Spleen (tissue), 11 donors: Measurements from ENCODE around the gene RBSN. TPM values are rescaled to one million over a fixed set of nuclear protein-coding genes. Genes with fewer than 3 reads are reported as not detected.

Experiments used
- DNase-seq: peaks from one replicate; pipeline ENCODE4 v3.0.0-alpha.2; 2020
- H3K27ac ChIP-seq, 8 donors: fragments of 200-600 bp; sonication (generic) in 7 of 8; 1 replicate in 4 of 8; 2 replicates in 4 of 8; pipeline versions ENCODE4 v1.5.0 to v1.8.0; 2016 to 2021; ENCODE audit warnings: inconsistent platforms in 4 of 8, mild to moderate bottlenecking in 4 of 8, moderate library complexity in 1 of 8
- H3K27me3 ChIP-seq, 7 donors: fragments of 200-600 bp; sonication (generic) in 6 of 7; replicated peaks in 1 of 7; 1 replicate in 4 of 7; 2 replicates in 3 of 7; pipeline versions ENCODE4 v1.5.0 to v1.8.0; 2016 to 2021; ENCODE audit warnings: inconsistent platforms in 3 of 7, mild to moderate bottlenecking in 1 of 7
- H3K36me3 ChIP-seq, 6 donors: fragments of 200-600 bp; sonication (generic) in 5 of 6; 1 replicate in 4 of 6; 2 replicates in 2 of 6; pipeline versions ENCODE4 v1.5.0 to v1.8.0; 2016 to 2021; ENCODE audit warnings: inconsistent platforms in 2 of 6
- H3K4me1 ChIP-seq, 6 donors: fragments of 200-600 bp; sonication (generic) in 5 of 6; 1 replicate in 3 of 6; 2 replicates in 3 of 6; pipeline versions ENCODE4 v1.5.0 to v1.8.0; 2016 to 2021; ENCODE audit warnings: inconsistent platforms in 3 of 6
- H3K4me3 ChIP-seq, 8 donors: fragments of 200-600 bp; sonication (generic) in 7 of 8; 1 replicate in 4 of 8; 2 replicates in 4 of 8; pipeline versions ENCODE4 v1.5.0 to v1.8.0; 2016 to 2021; ENCODE audit warnings: inconsistent platforms in 4 of 8, mild to moderate bottlenecking in 4 of 8, moderate library complexity in 2 of 8
- H3K9me3 ChIP-seq, 8 donors: fragments of 200-600 bp; sonication (generic) in 7 of 8; 1 replicate in 4 of 8; 2 replicates in 4 of 8; pipeline versions ENCODE4 v1.5.0 to v1.8.0; 2016 to 2021; ENCODE audit warnings: inconsistent platforms in 4 of 8
- CTCF ChIP-seq, 11 experiments: fragments of 200-600 bp in 7 of 11; fragments of 450-650 bp in 4 of 11; sonication (generic) in 4 of 11; IDR thresholded peaks in 8 of 11; conservative IDR thresholded peaks in 3 of 11; 1 replicate in 7 of 11; 2 replicates in 4 of 11; pipeline versions ENCODE4 v1.4.0 to v1.8.0; 2016 to 2021; ENCODE audit warnings: antibody characterized with exemption in 11 of 11, inconsistent platforms in 4 of 11, mild to moderate bottlenecking in 1 of 11
- POLR2A ChIP-seq, 3 donors: fragments of 450-650 bp; IDR thresholded peaks; one replicate each; pipeline ENCODE4 v1.5.1; 2017; ENCODE audit warnings: antibody characterized with exemption in 3 of 3, mild to moderate bottlenecking in 1 of 3
- POLR2AphosphoS5 ChIP-seq, 3 donors: sonication (generic); formaldehyde crosslinking; IDR thresholded peaks; one replicate each; pipeline ENCODE4 v1.5.1; 2017; ENCODE audit warnings: antibody characterized with exemption in 3 of 3
- WGBS, 5 donors: extraction: QIAGEN DNeasy Blood & Tissue Kit in 3 of 5; methylation state at CpG; one replicate each; pipeline versions ENCODE4 v1.1.5 to v1.1.7; 2013 to 2018; 5-methylcytosine and 5-hydroxymethylcytosine counted together
- intact Hi-C: fragments of 100-400 bp; cut with DNase I; formaldehyde crosslinking; loops from one replicate; pipeline ENCODE4 v1.15.0; 2023; ENCODE audit warnings: low total_unique reads
- polyA plus RNA-seq, 3 donors: library from polyadenylated mRNA; stranded (reverse); fragments of 200-250 nt; gene quantifications; one replicate each; pipeline ENCODE4 v1.2.1, GENCODE V29; 2013
- total RNA-seq, 7 donors: library from RNA; depleted of rRNA in 3 of 7; stranded (reverse); fragments of >200 nt in 3 of 7; fragmentation: NEBNext Ultra II Directional in 4 of 7; extraction: Animal tissue kit (Norgen Biotek cat#: 25700) in 4 of 7; gene quantifications; one replicate each; pipeline versions ENCODE4 v1.1.0 to v1.2.1, GENCODE V29; 2016 to 2021
- donor health status: healthy with polysubstance abuse.
- donor health status: DM: no; HTN: no; CAD: no; lungs with moderate emphysema.
- donor health status: DM: no; HTN: no; CAD: no.
- donor health status: Bipolar disorder and iron deficiency.
- donor health status: healthy.
- donor health status: DM: no; HTN: no; CAD: no.
- donor health status: DM: yes; HTN: yes; CAD: no.

The RBSN gene
- total and polyA plus RNA-seq, 10 donors: 4.2 to 34.5 (median 28.7) TPM

DNA sequence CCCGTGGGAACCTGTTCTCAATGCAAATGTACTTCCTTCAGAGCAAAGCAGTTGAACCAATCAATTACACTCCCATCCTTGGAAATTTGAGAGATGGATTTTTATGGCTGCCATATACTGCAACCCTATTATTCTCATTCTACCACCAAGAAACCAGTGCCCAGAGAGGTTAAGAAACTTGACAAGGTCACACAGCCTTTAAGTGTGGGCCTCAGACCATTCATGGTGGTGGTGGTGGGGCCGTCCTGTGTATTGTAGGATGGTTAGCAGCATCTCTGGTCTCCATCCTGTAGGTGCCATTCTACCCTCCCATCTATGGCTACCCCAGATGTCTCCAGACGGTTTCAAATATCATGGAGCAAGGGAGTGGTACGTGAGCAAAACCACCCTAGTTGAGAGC lies 23.4 kb upstream of the RBSN start:
- Histone ChIP-seq H3K36me3 (no peaks in the 10 kb centered on the region), H3K4me1 (peaks cover 0 to 10% (median 5%) of the 10 kb centered on the region in 6 donors), H3K27me3 (peaks cover 0 to 13% (median 0%) of the 10 kb centered on the region in 7 donors), H3K4me3 (no peak overlapping the region), H3K27ac (no peak overlapping the region), H3K9me3 (no peaks in the 10 kb centered on the region)
- no peak for DNase-seq
- 89 to 96% (median 94%) methylated on average over 4 of the region's 4 CpGs for WGBS, 5 donors
- TF ChIP-seq POLR2A (IDR thresholded peaks at IDR 0.05): no peak
- no peak for TF ChIP-seq POLR2AphosphoS5 (IDR thresholded peaks at IDR 0.05)
- no peak for TF ChIP-seq CTCF (IDR thresholded peaks at IDR 0.05 in 8 of 11, conservative IDR thresholded peaks at IDR 0.05 in 3 of 11)
- intact Hi-C loops: no loop called here

DNA sequence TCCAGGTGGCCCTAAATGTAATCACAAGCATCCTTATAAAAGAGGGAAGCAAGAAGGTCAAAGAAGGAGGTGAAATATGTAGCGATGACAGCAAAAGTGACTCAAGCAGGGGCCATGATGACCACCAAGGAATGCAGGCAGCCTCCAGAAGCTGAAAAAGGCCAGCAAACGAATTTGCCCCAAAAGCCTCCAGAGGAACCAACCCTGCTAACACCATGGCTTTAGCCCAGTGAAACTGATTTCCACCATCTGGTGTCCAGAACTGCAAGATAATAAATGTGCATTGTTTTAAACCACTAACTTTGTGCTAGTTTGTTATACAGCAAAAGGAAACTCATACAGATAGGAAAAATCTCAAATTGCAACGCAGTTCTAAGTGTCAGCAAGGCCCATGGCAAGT lies 23.0 kb upstream of the RBSN start:
- 69 to 83% (median 73%) methylated on average over 3 of the region's 3 CpGs for whole genome bisulfite sequencing, 5 donors
- no peak overlapping the region for H3K27ac ChIP-seq
- H3K4me3 ChIP-seq: no peak overlapping the region
- intact Hi-C loops: no loop called here
- DNase-seq: no peak
- H3K36me3 ChIP-seq: no peaks in the 10 kb centered on the region
- TF ChIP-seq POLR2A (IDR thresholded peaks at IDR 0.05) (no peak), POLR2AphosphoS5 (IDR thresholded peaks at IDR 0.05) (no peak), CTCF (IDR thresholded peaks at IDR 0.05 in 8 of 11, conservative IDR thresholded peaks at IDR 0.05 in 3 of 11) (no peak)
- peaks cover 0 to 13% (median 0%) of the 10 kb centered on the region in 7 donors for H3K27me3 ChIP-seq
- H3K9me3 ChIP-seq: no peaks in the 10 kb centered on the region
- H3K4me1 ChIP-seq: peaks cover 0 to 10% (median 5%) of the 10 kb centered on the region in 6 donors

DNA sequence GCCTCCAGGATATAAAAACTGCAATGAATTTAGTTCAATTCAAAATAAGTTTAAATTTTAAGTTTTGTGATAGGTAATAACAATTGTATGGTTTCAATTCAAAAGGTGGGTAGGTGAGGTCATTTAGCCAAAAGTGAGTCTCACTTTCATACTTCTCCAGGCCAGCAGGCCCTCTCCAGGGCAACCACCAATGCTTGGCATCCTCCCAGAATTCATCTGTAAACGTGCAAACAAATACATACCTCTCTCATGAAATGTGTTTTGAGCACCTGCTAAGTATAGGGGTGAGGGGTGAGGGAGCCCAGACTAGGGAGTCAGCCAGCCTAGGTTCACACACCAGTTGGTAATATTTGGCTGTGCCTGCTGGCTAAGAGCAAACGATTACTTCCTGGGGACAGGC lies 22.0 kb upstream of the RBSN start:
- intact Hi-C loops: no loop called here
- peaks cover 0 to 13% (median 0%) of the 10 kb centered on the region in 7 donors for H3K27me3 ChIP-seq
- no peak overlapping the region for H3K4me3 ChIP-seq
- H3K27ac ChIP-seq: no peak overlapping the region
- DNase-seq: no peak
- TF ChIP-seq CTCF (IDR thresholded peaks at IDR 0.05 in 8 of 11, conservative IDR thresholded peaks at IDR 0.05 in 3 of 11) (no peak), POLR2A (IDR thresholded peaks at IDR 0.05) (no peak), POLR2AphosphoS5 (IDR thresholded peaks at IDR 0.05) (no peak)
- H3K36me3 ChIP-seq: no peaks in the 10 kb centered on the region
- H3K9me3 ChIP-seq: no peaks in the 10 kb centered on the region
- peaks cover 0 to 10% (median 5%) of the 10 kb centered on the region in 6 donors for H3K4me1 ChIP-seq
- WGBS, 5 donors: 47 to 61% (median 56%) methylated on average over 2 of the region's 2 CpGs

DNA sequence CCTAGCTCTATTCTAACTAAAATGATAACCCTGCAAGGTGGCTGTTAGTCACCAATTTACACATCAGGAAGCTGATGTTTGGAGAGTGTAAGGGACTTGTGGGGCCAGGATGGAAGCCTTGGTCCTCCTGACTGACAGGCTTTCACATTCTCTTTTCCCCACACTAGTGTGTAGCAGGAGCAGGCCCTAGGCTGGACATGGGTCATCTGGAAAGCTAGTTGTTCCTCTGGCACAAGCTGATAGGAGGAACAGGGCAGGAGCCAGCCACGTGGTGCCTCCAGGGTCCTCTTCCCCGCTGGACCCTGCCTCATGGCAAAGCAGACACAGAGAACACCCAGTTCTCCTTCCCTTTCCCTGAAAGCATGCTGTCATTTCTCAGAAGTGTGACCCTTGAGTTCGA lies 18.1 kb upstream of the RBSN start:
- no peaks in the 10 kb centered on the region for H3K36me3 ChIP-seq
- H3K27me3 ChIP-seq: peaks cover 0 to 13% (median 0%) of the 10 kb centered on the region in 7 donors
- peaks cover 0 to 10% (median 5%) of the 10 kb centered on the region in 6 donors for H3K4me1 ChIP-seq
- H3K9me3 ChIP-seq: no peaks in the 10 kb centered on the region
- no peak for TF ChIP-seq POLR2A (IDR thresholded peaks at IDR 0.05)
- no peak for TF ChIP-seq CTCF (IDR thresholded peaks at IDR 0.05 in 8 of 11, conservative IDR thresholded peaks at IDR 0.05 in 3 of 11)
- TF ChIP-seq POLR2AphosphoS5 (IDR thresholded peaks at IDR 0.05): no peak
- no peak overlapping the region for H3K4me3 ChIP-seq
- no peak overlapping the region for H3K27ac ChIP-seq
- DNase-seq: no peak
- 78 to 90% (median 82%) methylated on average over 3 of the region's 3 CpGs for WGBS, 5 donors
- intact Hi-C loops: no loop called here
